Lower leg skin (tissue), 3 donors: ENCODE results near the gene NR1D2.

Experiments used
- CTCF ChIP-seq, 3 donors: fragments of 450-650 bp; IDR thresholded peaks; one replicate each; pipeline ENCODE4 v1.5.1; 2016; ENCODE audit warnings: antibody characterized with exemption in 3 of 3, mild to moderate bottlenecking in 3 of 3, moderate library complexity in 2 of 3
- POLR2A ChIP-seq, 2 donors: fragments of 450-650 bp; IDR thresholded peaks; one replicate each; pipeline ENCODE4 v1.6.1; 2016 to 2017; ENCODE audit warnings: antibody characterized with exemption in 2 of 2, mild to moderate bottlenecking in 1 of 2, moderate library complexity in 1 of 2

GRCh38 chr3:24017305-24017704 lies 72.2 kb downstream of the NR1D2 start:
- TF ChIP-seq POLR2A (IDR thresholded peaks at IDR 0.05) (no peak), CTCF (IDR thresholded peaks at IDR 0.05) (no peak)
